Suprapubic skin (tissue), 4 donors: Measurements from ENCODE around the gene KDM2A.

Experiments used
- POLR2A ChIP-seq, 2 donors: fragments of 450-650 bp; IDR thresholded peaks; one replicate each; pipeline ENCODE4 v1.6.1; 2017; ENCODE audit warnings: antibody characterized with exemption in 2 of 2, mild to moderate bottlenecking in 2 of 2, moderate library complexity in 2 of 2
- POLR2AphosphoS5 ChIP-seq, 3 donors: sonication (generic); formaldehyde crosslinking; IDR thresholded peaks; one replicate each; pipeline ENCODE4 v1.6.1; 2017; ENCODE audit warnings: antibody characterized with exemption in 3 of 3
- TF ChIP-seq, protein P1 (sequence below), 2 donors: fragments of 200-600 bp in 1 of 2; fragments of 450-650 bp in 1 of 2; sonication (generic) in 1 of 2; IDR thresholded peaks; one replicate each; pipeline ENCODE4 v1.5.1; 2016 to 2019; ENCODE audit warnings: antibody characterized with exemption in 2 of 2, mild to moderate bottlenecking in 1 of 2, moderate library complexity in 1 of 2

GRCh38 chr11:67264260-67264659, 145.2 kb downstream of the KDM2A start:
- TF ChIP-seq POLR2AphosphoS5 (IDR thresholded peaks at IDR 0.05) (no peak), POLR2A (IDR thresholded peaks at IDR 0.05) (no peak)
- TF ChIP-seq, protein P1, sequence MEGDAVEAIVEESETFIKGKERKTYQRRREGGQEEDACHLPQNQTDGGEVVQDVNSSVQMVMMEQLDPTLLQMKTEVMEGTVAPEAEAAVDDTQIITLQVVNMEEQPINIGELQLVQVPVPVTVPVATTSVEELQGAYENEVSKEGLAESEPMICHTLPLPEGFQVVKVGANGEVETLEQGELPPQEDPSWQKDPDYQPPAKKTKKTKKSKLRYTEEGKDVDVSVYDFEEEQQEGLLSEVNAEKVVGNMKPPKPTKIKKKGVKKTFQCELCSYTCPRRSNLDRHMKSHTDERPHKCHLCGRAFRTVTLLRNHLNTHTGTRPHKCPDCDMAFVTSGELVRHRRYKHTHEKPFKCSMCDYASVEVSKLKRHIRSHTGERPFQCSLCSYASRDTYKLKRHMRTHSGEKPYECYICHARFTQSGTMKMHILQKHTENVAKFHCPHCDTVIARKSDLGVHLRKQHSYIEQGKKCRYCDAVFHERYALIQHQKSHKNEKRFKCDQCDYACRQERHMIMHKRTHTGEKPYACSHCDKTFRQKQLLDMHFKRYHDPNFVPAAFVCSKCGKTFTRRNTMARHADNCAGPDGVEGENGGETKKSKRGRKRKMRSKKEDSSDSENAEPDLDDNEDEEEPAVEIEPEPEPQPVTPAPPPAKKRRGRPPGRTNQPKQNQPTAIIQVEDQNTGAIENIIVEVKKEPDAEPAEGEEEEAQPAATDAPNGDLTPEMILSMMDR (IDR thresholded peaks at IDR 0.05) = no peak
